HepG2 (cell line): ENCODE results near the gene TMEM258. TPM values are rescaled to one million over a fixed set of nuclear protein-coding genes. Genes with fewer than 3 reads are reported as not detected.

Source experiments
- AGO1 ChIP-seq: fragments of 200-400 bp; formaldehyde crosslinking; IDR thresholded peaks from 2 replicates; pipeline ENCODE4 v1.6.1; 2017; ENCODE audit warnings: mild to moderate bottlenecking, low read depth, low read length, moderate library complexity; ENCODE audit not compliant: poor library complexity, severe bottlenecking
- ATF7 ChIP-seq, 2 experiments: fragments of 450-650 bp in 1 of 2; sonication (generic) in 1 of 2; formaldehyde crosslinking in 1 of 2; IDR thresholded peaks; 2 replicates each; pipeline versions ENCODE4 v1.4.0 to v1.6.1; 2016 to 2020; ENCODE audit warnings: antibody characterized with exemption in 1 of 2, mild to moderate bottlenecking in 1 of 2, missing genetic modification reagents in 1 of 2
- DNMT3B ChIP-seq: conservative IDR thresholded peaks from 2 replicates; pipeline ENCODE4 v1.6.1; 2016; ENCODE audit warnings: missing biosample characterization, control low read depth
- HDAC6 ChIP-seq: fragments of 200-600 bp; sonication (generic); IDR thresholded peaks from 2 replicates; pipeline ENCODE4 v1.7.0; 2017; ENCODE audit warnings: mild to moderate bottlenecking, antibody characterized with exemption, low read length, low read depth
- HNF4A ChIP-seq: sonication (generic); formaldehyde crosslinking; IDR thresholded peaks from 2 replicates; pipeline ENCODE4 v1.4.0; 2020; ENCODE audit warnings: missing genetic modification reagents
- MIXL1 ChIP-seq: IDR thresholded peaks from 2 replicates; pipeline ENCODE4 v1.6.1; 2016
- NR2C2 ChIP-seq: sonication (generic); formaldehyde crosslinking; IDR thresholded peaks from 2 replicates; pipeline ENCODE4 v1.4.0; 2020; ENCODE audit warnings: missing genetic modification reagents, mild to moderate bottlenecking, moderate library complexity, borderline replicate concordance
- SRF ChIP-seq: IDR thresholded peaks from 2 replicates; pipeline ENCODE4 v1.6.1; 2011; ENCODE audit warnings: mild to moderate bottlenecking, low read depth, low read length, moderate library complexity
- TOPORS ChIP-seq: sonication (generic); formaldehyde crosslinking; IDR thresholded peaks from 2 replicates; pipeline ENCODE4 v1.8.0; 2023; ENCODE audit warnings: mild to moderate bottlenecking, missing genetic modification reagents
- TRIM24 ChIP-seq: sonication (generic); formaldehyde crosslinking; IDR thresholded peaks from 2 replicates; pipeline ENCODE4 v1.8.0; 2022; ENCODE audit warnings: mild to moderate bottlenecking, missing genetic modification reagents
- YY1 ChIP-seq: IDR thresholded peaks from 2 replicates; pipeline ENCODE4 v1.6.1; 2011; ENCODE audit warnings: low read length, low read depth, moderate library complexity, mild to moderate bottlenecking; ENCODE audit not compliant: insufficient read depth, insufficient replicate concordance
- ZNF557 ChIP-seq: sonication (generic); formaldehyde crosslinking; IDR thresholded peaks from 2 replicates; pipeline ENCODE4 v1.4.0; 2020; ENCODE audit warnings: missing genetic modification reagents
- polyA plus RNA-seq, 8 experiments: library from polyadenylated mRNA; depleted of rRNA in 3 of 8; stranded (reverse) in 7 of 8; unstranded in 1 of 8; fragments of >200 nt; fragmentation: Illumina TruSeq in 4 of 8; extraction: Trizol in 4 of 8; gene quantifications; 2 replicates each; pipeline versions ENCODE4 v1.2.1 to v1.2.3, GENCODE V29; 2011 to 2016; ENCODE audit warnings: low read depth in 4 of 8, missing spikeins in 1 of 8, mixed read lengths in 1 of 8; ENCODE audit not compliant: insufficient read depth in 1 of 8
- total RNA-seq, 5 experiments: library from RNA; depleted of rRNA; stranded (reverse); fragments of >200 nt; fragmentation: Illumina TruSeq; extraction: Trizol; gene quantifications; 2 replicates each; pipeline ENCODE4 v1.2.3, GENCODE V29; 2016; ENCODE audit warnings: low read depth in 1 of 5
- TF ChIP-seq, protein P1 (sequence below): sonication (generic); formaldehyde crosslinking; IDR thresholded peaks from 2 replicates; pipeline ENCODE4 v1.5.1; 2020; ENCODE audit warnings: mild to moderate bottlenecking, missing genetic modification reagents, moderate library complexity
- TF ChIP-seq, protein P2 (sequence below): sonication (generic); formaldehyde crosslinking; IDR thresholded peaks from one replicate; pipeline ENCODE4 v1.5.1; 2020; ENCODE audit warnings: mild to moderate bottlenecking, missing genetic modification reagents; ENCODE audit errors: not compliant biosample characterization
- TF ChIP-seq, protein P3 (sequence below): sonication (generic); formaldehyde crosslinking; IDR thresholded peaks from 2 replicates; pipeline ENCODE4 v1.4.0; 2020; ENCODE audit warnings: missing genetic modification reagents

Gene TMEM258
- total and polyA plus RNA-seq, 2 of the 13 experiments (the other 11 are each of a cell fraction or from before 2014, with no cell fraction given), result 175 to 424 TPM

DNA sequence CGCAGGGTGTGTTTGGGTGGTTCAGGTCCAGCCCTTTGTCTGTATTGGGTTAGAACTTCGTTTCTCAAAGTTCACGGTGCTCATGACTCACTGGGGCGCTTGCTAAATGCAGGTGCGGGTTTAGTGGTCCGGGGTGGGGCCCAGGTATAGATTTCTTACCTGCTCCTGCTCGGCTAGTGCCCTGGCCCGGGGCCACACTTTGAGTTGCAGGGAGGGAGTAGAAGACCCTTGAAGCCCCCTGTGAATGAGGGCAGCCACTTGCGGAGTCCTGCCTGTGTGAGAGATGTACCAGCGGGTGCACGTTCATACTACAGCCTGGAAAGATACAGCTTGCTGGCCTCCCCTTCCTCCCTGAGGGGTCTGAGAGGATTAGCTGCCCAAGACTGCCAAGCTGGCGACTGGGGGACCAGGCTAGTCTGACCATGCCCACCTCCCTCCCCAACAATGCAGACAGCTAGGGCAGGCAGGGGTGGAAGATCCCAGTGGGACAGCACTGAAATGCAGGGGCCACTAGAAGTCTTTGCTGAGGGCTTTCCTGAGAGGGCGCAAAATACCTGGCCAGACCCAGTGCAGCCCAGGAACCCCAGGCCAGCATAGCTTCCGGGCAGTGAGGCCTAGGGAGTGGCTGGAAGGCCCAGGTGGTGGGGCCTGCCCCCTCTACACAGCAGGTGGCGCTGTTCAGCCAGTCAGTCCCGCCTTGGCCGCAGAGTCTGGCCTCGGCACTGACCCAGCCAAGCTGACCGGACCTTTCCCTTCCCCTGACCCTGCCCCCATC, 45.0 kb downstream of the TMEM258 start (continued):
- TF ChIP-seq ZNF557 (CRISPR knock-in tag), result no peak
- no peak for TF ChIP-seq DNMT3B
- 0 out of 2 replicates have a peak, but pooled peaks have one; percentile 34 for TF ChIP-seq MIXL1 (CRISPR knock-in tag)
- TF ChIP-seq NR2C2 (CRISPR knock-in tag), result no peak; the same call in 1 of the 2 replicates
- no peak for TF ChIP-seq TRIM24 (CRISPR knock-in tag)
- TF ChIP-seq AGO1, result no peak
- TF ChIP-seq, protein P1, sequence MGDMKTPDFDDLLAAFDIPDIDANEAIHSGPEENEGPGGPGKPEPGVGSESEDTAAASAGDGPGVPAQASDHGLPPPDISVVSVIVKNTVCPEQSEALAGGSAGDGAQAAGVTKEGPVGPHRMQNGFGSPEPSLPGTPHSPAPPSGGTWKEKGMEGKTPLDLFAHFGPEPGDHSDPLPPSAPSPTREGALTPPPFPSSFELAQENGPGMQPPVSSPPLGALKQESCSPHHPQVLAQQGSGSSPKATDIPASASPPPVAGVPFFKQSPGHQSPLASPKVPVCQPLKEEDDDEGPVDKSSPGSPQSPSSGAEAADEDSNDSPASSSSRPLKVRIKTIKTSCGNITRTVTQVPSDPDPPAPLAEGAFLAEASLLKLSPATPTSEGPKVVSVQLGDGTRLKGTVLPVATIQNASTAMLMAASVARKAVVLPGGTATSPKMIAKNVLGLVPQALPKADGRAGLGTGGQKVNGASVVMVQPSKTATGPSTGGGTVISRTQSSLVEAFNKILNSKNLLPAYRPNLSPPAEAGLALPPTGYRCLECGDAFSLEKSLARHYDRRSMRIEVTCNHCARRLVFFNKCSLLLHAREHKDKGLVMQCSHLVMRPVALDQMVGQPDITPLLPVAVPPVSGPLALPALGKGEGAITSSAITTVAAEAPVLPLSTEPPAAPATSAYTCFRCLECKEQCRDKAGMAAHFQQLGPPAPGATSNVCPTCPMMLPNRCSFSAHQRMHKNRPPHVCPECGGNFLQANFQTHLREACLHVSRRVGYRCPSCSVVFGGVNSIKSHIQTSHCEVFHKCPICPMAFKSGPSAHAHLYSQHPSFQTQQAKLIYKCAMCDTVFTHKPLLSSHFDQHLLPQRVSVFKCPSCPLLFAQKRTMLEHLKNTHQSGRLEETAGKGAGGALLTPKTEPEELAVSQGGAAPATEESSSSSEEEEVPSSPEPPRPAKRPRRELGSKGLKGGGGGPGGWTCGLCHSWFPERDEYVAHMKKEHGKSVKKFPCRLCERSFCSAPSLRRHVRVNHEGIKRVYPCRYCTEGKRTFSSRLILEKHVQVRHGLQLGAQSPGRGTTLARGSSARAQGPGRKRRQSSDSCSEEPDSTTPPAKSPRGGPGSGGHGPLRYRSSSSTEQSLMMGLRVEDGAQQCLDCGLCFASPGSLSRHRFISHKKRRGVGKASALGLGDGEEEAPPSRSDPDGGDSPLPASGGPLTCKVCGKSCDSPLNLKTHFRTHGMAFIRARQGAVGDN (CRISPR knock-in tag), result peak; percentile 92
- TF ChIP-seq ATF7 (IDR thresholded peaks at IDR 0.05), result no peak
- no peak for TF ChIP-seq ATF7 (CRISPR knock-in tag; IDR thresholded peaks at IDR 0.05)
- TF ChIP-seq, protein P2, sequence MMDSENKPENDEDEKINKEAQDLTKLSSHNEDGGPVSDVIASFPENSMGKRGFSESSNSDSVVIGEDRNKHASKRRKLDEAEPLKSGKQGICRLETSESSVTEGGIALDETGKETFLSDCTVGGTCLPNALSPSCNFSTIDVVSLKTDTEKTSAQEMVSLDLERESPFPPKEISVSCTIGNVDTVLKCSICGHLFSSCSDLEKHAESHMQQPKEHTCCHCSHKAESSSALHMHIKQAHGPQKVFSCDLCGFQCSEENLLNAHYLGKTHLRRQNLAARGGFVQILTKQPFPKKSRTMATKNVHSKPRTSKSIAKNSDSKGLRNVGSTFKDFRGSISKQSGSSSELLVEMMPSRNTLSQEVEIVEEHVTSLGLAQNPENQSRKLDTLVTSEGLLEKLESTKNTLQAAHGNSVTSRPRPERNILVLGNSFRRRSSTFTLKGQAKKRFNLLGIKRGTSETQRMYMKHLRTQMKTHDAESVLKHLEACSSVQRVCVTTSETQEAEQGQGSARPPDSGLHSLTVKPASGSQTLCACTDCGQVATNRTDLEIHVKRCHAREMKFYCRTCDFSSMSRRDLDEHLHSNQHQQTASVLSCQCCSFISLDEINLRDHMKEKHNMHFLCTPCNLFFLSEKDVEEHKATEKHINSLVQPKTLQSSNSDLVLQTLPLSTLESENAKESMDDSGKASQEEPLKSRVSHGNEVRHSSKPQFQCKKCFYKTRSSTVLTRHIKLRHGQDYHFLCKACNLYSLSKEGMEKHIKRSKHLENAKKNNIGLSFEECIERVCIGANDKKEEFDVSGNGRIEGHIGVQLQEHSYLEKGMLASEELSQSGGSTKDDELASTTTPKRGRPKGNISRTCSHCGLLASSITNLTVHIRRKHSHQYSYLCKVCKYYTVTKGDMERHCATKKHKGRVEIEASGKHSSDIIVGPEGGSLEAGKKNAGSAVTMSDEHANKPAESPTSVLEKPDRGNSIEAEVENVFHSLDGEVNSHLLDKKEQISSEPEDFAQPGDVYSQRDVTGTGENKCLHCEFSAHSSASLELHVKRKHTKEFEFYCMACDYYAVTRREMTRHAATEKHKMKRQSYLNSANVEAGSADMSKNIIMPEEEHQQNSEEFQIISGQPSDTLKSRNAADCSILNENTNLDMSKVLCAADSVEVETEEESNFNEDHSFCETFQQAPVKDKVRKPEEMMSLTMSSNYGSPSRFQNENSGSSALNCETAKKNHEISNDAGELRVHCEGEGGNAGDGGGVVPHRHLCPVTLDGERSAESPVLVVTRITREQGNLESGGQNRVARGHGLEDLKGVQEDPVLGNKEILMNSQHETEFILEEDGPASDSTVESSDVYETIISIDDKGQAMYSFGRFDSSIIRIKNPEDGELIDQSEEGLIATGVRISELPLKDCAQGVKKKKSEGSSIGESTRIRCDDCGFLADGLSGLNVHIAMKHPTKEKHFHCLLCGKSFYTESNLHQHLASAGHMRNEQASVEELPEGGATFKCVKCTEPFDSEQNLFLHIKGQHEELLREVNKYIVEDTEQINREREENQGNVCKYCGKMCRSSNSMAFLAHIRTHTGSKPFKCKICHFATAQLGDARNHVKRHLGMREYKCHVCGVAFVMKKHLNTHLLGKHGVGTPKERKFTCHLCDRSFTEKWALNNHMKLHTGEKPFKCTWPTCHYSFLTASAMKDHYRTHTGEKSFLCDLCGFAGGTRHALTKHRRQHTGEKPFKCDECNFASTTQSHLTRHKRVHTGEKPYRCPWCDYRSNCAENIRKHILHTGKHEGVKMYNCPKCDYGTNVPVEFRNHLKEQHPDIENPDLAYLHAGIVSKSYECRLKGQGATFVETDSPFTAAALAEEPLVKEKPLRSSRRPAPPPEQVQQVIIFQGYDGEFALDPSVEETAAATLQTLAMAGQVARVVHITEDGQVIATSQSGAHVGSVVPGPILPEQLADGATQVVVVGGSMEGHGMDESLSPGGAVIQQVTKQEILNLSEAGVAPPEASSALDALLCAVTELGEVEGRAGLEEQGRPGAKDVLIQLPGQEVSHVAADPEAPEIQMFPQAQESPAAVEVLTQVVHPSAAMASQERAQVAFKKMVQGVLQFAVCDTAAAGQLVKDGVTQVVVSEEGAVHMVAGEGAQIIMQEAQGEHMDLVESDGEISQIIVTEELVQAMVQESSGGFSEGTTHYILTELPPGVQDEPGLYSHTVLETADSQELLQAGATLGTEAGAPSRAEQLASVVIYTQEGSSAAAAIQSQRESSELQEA (CRISPR knock-in tag), result peak; percentile 8
- TF ChIP-seq, protein P3, sequence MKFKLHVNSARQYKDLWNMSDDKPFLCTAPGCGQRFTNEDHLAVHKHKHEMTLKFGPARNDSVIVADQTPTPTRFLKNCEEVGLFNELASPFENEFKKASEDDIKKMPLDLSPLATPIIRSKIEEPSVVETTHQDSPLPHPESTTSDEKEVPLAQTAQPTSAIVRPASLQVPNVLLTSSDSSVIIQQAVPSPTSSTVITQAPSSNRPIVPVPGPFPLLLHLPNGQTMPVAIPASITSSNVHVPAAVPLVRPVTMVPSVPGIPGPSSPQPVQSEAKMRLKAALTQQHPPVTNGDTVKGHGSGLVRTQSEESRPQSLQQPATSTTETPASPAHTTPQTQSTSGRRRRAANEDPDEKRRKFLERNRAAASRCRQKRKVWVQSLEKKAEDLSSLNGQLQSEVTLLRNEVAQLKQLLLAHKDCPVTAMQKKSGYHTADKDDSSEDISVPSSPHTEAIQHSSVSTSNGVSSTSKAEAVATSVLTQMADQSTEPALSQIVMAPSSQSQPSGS, result peak; percentile 52; the same call in 1 of the 2 replicates
- TF ChIP-seq TOPORS (CRISPR knock-in tag), result peak; percentile 86; the same call in 1 of the 2 replicates
- TF ChIP-seq YY1, result peak; percentile 59
- TF ChIP-seq HNF4A (CRISPR knock-in tag), result 0 out of 2 replicates have a peak, but pooled peaks have one; percentile 33
- no peak for TF ChIP-seq SRF
- TF ChIP-seq HDAC6, result no peak
